ENCODE measurements around the gene NLRC4. TPM values are rescaled to one million over a fixed set of nuclear protein-coding genes. Genes with fewer than 3 reads are reported as not detected.

Gene NLRC4
- total and polyA plus RNA-seq, 2 donors (not counting 3 experiments of a cell fraction or from before 2014, with no cell fraction given) = not detected

DNA sequence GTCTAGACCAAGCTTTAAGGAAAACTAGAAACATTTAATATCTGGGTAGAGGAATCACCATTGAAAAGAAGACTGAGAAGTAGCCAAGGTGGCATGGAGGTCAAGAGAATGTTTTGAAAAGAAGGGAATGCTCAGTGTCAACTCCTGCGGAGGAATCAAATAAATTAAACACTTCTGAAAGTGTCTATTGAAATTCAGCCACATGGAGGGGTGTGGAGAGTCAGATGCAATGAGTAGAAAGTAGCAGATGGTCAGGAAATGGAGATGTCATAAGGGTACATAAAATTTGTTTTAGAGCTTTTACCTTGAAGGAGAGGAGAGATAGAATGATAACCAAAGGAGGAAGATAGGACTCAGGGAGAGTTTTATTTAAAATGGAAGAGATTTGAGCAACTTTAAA lies 35.1 kb downstream of the NLRC4 start:
- DNase-seq (ENCODE audit: low read depth, low spot score) (no peak), FAIRE-seq (no peak)
- H3K9me1 ChIP-seq (replicated peaks; ENCODE audit: control insufficient read depth, extremely low read depth, insufficient read depth, low read length) = no peaks in the 10 kb centered on the region
- no peak overlapping the region for H3K9ac ChIP-seq (replicated peaks; ENCODE audit: extremely low read depth, insufficient read depth, low read length)
- no peaks in the 10 kb centered on the region for H3K9me3 ChIP-seq (replicated peaks; ENCODE audit: control insufficient read depth, insufficient read depth, low read length)
- no peaks in the 10 kb centered on the region for H3K27me3 ChIP-seq (ENCODE audit: control insufficient read depth in 2 of 2, insufficient read depth in 2 of 2, low read length in 2 of 2)
- H3K4me3 ChIP-seq (replicated peaks in 1 of 3; ENCODE audit: insufficient read depth in 1 of 3, low read depth in 1 of 3, low read length in 3 of 3) = no peak overlapping the region
- POLR2A ChIA-PET = no interaction called here
- H3K27ac ChIP-seq (ENCODE audit: insufficient read depth, low read depth, low read length) = no peak overlapping the region
- H3K36me3 ChIP-seq (ENCODE audit: control insufficient read depth in 2 of 2, extremely low read depth in 1 of 2, insufficient read depth in 2 of 2, low read length in 2 of 2) = no peaks in the 10 kb centered on the region
- no peaks in the 10 kb centered on the region for H4K20me1 ChIP-seq (replicated peaks; ENCODE audit: control insufficient read depth, extremely low read depth, insufficient read depth, low read length)
- H3K4me2 ChIP-seq (ENCODE audit: insufficient read depth, low read length) = no peak overlapping the region
- dilution Hi-C loops (cut with MboI; ENCODE audit: extremely low pct_ligation_motif_present, low sequenced_read_pairs) = no loop called here
- BruUV-seq (replicated peaks) = no TSS peak
- CTCF ChIA-PET = interaction anchor here (1.3 to 1.8 kb wide), 2 partner anchors 8 to 17 kb away, joined by 3 to 6 read pairs; no protein-coding TSS in a partner anchor
- no peak for TF ChIP-seq FOS (IDR thresholded peaks at IDR 0.05; ENCODE audit: borderline replicate concordance, insufficient read depth, low read length)
- no peak for TF ChIP-seq GATA2 (IDR thresholded peaks at IDR 0.05; ENCODE audit: insufficient read depth, insufficient read length, low read depth, low read length)
- TF ChIP-seq JUN (IDR thresholded peaks at IDR 0.05; ENCODE audit: borderline replicate concordance, insufficient read depth, insufficient read length, low read depth) = no peak
- no peak for TF ChIP-seq EZH2 (IDR thresholded peaks at IDR 0.05; ENCODE audit: borderline replicate concordance, low read depth, low read length, severe bottlenecking)
- no peak for TF ChIP-seq POLR2A (IDR thresholded peaks at IDR 0.05; ENCODE audit: low read depth, low read length)
- TF ChIP-seq POLR2AphosphoS5 (IDR thresholded peaks at IDR 0.05; ENCODE audit: insufficient read depth, low read depth, low read length) = no peak
- TF ChIP-seq, protein P1, sequence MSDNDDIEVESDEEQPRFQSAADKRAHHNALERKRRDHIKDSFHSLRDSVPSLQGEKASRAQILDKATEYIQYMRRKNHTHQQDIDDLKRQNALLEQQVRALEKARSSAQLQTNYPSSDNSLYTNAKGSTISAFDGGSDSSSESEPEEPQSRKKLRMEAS (IDR thresholded peaks at IDR 0.05; ENCODE audit: insufficient read depth, insufficient read length) = no peak
- TF ChIP-seq MYC (IDR thresholded peaks at IDR 0.05; ENCODE audit: low read depth, low read length) = no peak
- TF ChIP-seq CTCF (IDR thresholded peaks at IDR 0.05; ENCODE audit: extremely low read depth in 1 of 2, insufficient read depth in 1 of 2, low read depth in 1 of 2, low read length in 2 of 2) = no peak
- no peaks in the 10 kb centered on the region for H3K4me1 ChIP-seq (ENCODE audit: control insufficient read depth, extremely low read depth, insufficient read depth, low read length)
- H3K79me2 ChIP-seq (ENCODE audit: control insufficient read depth, insufficient read depth, low read length) = no peaks in the 10 kb centered on the region
- H2AFZ ChIP-seq (ENCODE audit: low read depth, low read length) = no peak overlapping the region
- intact Hi-C loops (cut with micrococcal nuclease) = no loop called here
